ENCODE results near the gene SPPL2B. TPM values are rescaled to one million over a fixed set of nuclear protein-coding genes. Genes with fewer than 3 reads are reported as not detected.
"Not testable (repeated sequence)": the region's sequence is repeated elsewhere in the genome, so short reads cannot be mapped to it uniquely, and the experiment has no call there.

SPPL2B gene
- total and polyA plus RNA-seq, 8 donors, result 13.6 to 450 (median 74.1) TPM

- WGBS, 5 donors, result 5 to 8% (median 6%) methylated on average over 10 of the region's 10 CpGs
- Histone ChIP-seq H3K27ac (no peak overlapping the region), H3K27me3 (peaks cover 0 to 45% (median 4%) of the 10 kb centered on the region in 3 donors), H3K9me3 (no peaks in the 10 kb centered on the region), H3K4me1 (peaks cover 0 to 7% (median 0%) of the 10 kb centered on the region in 4 donors), H3K4me3 (no peak overlapping the region), H3K36me3 (no peaks in the 10 kb centered on the region)
- peak; percentile 32 to 83 for DNase-seq
- intact Hi-C loops (cut with DNase I; ENCODE audit: low total_unique reads), result no loop called here
- TF ChIP-seq POLR2AphosphoS5 (IDR thresholded peaks at IDR 0.05) (no peak), CTCF (IDR thresholded peaks at IDR 0.05) (peak in 5 of 7 experiments; percentile 64 to 92 (median 77))
These were observed 62.7 kb downstream of the SPPL2B start for GRCh38 chr19:2391118-2391725.

GRCh38 chr19:2392366-2392765 lies 63.9 kb downstream of the SPPL2B start:
- WGBS, 5 donors, result 57 to 76% (median 62%) methylated on average over 7 of the region's 7 CpGs
- H3K9me3 ChIP-seq, result no peaks in the 10 kb centered on the region
- peaks cover 0 to 7% (median 0%) of the 10 kb centered on the region in 4 donors for H3K4me1 ChIP-seq
- intact Hi-C loops (cut with DNase I; ENCODE audit: low total_unique reads), result no loop called here
- TF ChIP-seq CTCF (IDR thresholded peaks at IDR 0.05) (no peak), POLR2A (IDR thresholded peaks at IDR 0.05) (no peak), EP300 (IDR thresholded peaks at IDR 0.05) (no peak), POLR2AphosphoS5 (IDR thresholded peaks at IDR 0.05) (no peak)
- no peak overlapping the region for H3K4me3 ChIP-seq
- no peaks in the 10 kb centered on the region for H3K36me3 ChIP-seq
- DNase-seq, result no peak
- no peak overlapping the region for H3K27ac ChIP-seq
- H3K27me3 ChIP-seq, result peaks cover 0 to 43% (median 6%) of the 10 kb centered on the region in 3 donors

GRCh38 chr19:2392899-2393298 lies 64.4 kb downstream of the SPPL2B start:
- H3K9me3 ChIP-seq; H3K4me1 ChIP-seq; H3K27ac ChIP-seq; DNase-seq; intact Hi-C loops (cut with DNase I; ENCODE audit: low total_unique reads); H3K4me3 ChIP-seq; H3K36me3 ChIP-seq: not testable (repeated sequence)
- H3K27me3 ChIP-seq, result peaks cover 0 to 38% (median 6%) of the 10 kb centered on the region in 3 donors
- WGBS, 5 donors, result 67 to 73% (median 70%) methylated on average over 8 of the region's 8 CpGs

GRCh38 chr19:2394054-2394441 lies 65.6 kb downstream of the SPPL2B start:
- no peak for DNase-seq
- Histone ChIP-seq H3K4me1 (peaks cover 0 to 7% (median 0%) of the 10 kb centered on the region in 4 donors), H3K9me3 (no peaks in the 10 kb centered on the region), H3K36me3 (no peaks in the 10 kb centered on the region), H3K27me3 (peaks cover 0 to 37% (median 6%) of the 10 kb centered on the region in 3 donors), H3K27ac (no peak overlapping the region), H3K4me3 (no peak overlapping the region)
- intact Hi-C loops (cut with DNase I; ENCODE audit: low total_unique reads), result no loop called here
- TF ChIP-seq POLR2AphosphoS5 (IDR thresholded peaks at IDR 0.05) (no peak), EP300 (IDR thresholded peaks at IDR 0.05) (no peak)
- 48 to 80% (median 69%) methylated on average over 8 of the region's 8 CpGs for WGBS, 5 donors

GRCh38 chr19:2394442-2395292 lies 66.2 kb downstream of the SPPL2B start:
- DNase-seq, result no peak
- peak overlapping the region in 2 of 5 donors; percentile 9 to 25 for H3K27ac ChIP-seq
- H3K36me3 ChIP-seq, result no peaks in the 10 kb centered on the region
- peaks cover 0 to 7% (median 0%) of the 10 kb centered on the region in 4 donors for H3K4me1 ChIP-seq
- H3K9me3 ChIP-seq, result no peaks in the 10 kb centered on the region
- TF ChIP-seq POLR2A (IDR thresholded peaks at IDR 0.05) (no peak), EP300 (IDR thresholded peaks at IDR 0.05) (no peak), POLR2AphosphoS5 (IDR thresholded peaks at IDR 0.05) (no peak), CTCF (IDR thresholded peaks at IDR 0.05) (no peak)
- intact Hi-C loops (cut with DNase I; ENCODE audit: low total_unique reads), result no loop called here
- peaks cover 0 to 35% (median 6%) of the 10 kb centered on the region in 3 donors for H3K27me3 ChIP-seq
- H3K4me3 ChIP-seq, result peak overlapping the region in 1 of 4 donors; percentile 1
- 50 to 62% (median 53%) methylated on average over 27 of the region's 27 CpGs for WGBS, 5 donors

GRCh38 chr19:2395293-2395829 lies 66.9 kb downstream of the SPPL2B start:
- DNase-seq; H3K27ac ChIP-seq; H3K36me3 ChIP-seq; H3K9me3 ChIP-seq; H3K4me1 ChIP-seq; intact Hi-C loops (cut with DNase I; ENCODE audit: low total_unique reads); H3K4me3 ChIP-seq: not testable (repeated sequence)
- H3K27me3 ChIP-seq, result peaks cover 0 to 33% (median 6%) of the 10 kb centered on the region in 3 donors
- 67 to 82% (median 75%) methylated on average over 15 to 18 of the region's 18 CpGs for WGBS, 5 donors

- H3K4me3 ChIP-seq; H3K4me1 ChIP-seq; H3K9me3 ChIP-seq; H3K36me3 ChIP-seq; DNase-seq; H3K27ac ChIP-seq; intact Hi-C loops (cut with DNase I; ENCODE audit: low total_unique reads): not testable (repeated sequence)
- 91 to 96% (median 92%) methylated on average over 7 of the region's 7 CpGs for WGBS, 5 donors
- peaks cover 0 to 29% (median 6%) of the 10 kb centered on the region in 3 donors for H3K27me3 ChIP-seq
These were observed 68.7 kb downstream of the SPPL2B start for GRCh38 chr19:2397173-2397572.
